ENCODE results near the gene ANKRD40.
"Not testable (repeated sequence)": the region's sequence is repeated elsewhere in the genome, so short reads cannot be mapped to it uniquely, and the experiment has no call there.

ANKRD40 gene

GRCh38 chr17:50712641-50713040, 4.9 kb upstream of the ANKRD40 start:
- no peak for DNase-seq (ENCODE audit: low read depth, low spot score)

GRCh38 chr17:50710650-50711049, 2.9 kb upstream of the ANKRD40 start:
- DNase-seq (ENCODE audit: low read depth, low spot score) = no peak

- DNase-seq (ENCODE audit: low read depth, low spot score) = no peak
These were observed 2.3 kb upstream of the ANKRD40 start for GRCh38 chr17:50710025-50710424.

GRCh38 chr17:50709053-50709452, 1.3 kb upstream of the ANKRD40 start:
- not testable (repeated sequence) for DNase-seq (ENCODE audit: low read depth, low spot score)

- DNase-seq (ENCODE audit: low read depth, low spot score) = no peak
These were observed 611 bp upstream of the ANKRD40 start for GRCh38 chr17:50708050-50709000.

GRCh38 chr17:50703162-50703561, 4.6 kb downstream of the ANKRD40 start:
- no peak for DNase-seq (ENCODE audit: low read depth, low spot score)

GRCh38 chr17:50699410-50699809, 8.3 kb downstream of the ANKRD40 start:
- no peak for DNase-seq (ENCODE audit: low read depth, low spot score)

- no peak for DNase-seq (ENCODE audit: low read depth, low spot score)
These were observed 9.9 kb downstream of the ANKRD40 start for GRCh38 chr17:50697663-50698272.

GRCh38 chr17:50697062-50697461, 10.7 kb downstream of the ANKRD40 start:
- DNase-seq (ENCODE audit: low read depth, low spot score) = no peak

GRCh38 chr17:50696365-50696879, 11.3 kb downstream of the ANKRD40 start:
- no peak for DNase-seq (ENCODE audit: low read depth, low spot score)

GRCh38 chr17:50693036-50693682, 14.6 kb downstream of the ANKRD40 start:
- no peak for DNase-seq (ENCODE audit: low read depth, low spot score)

GRCh38 chr17:50692448-50693035, 15.2 kb downstream of the ANKRD40 start:
- DNase-seq (ENCODE audit: low read depth, low spot score) = no peak

- no peak for DNase-seq (ENCODE audit: low read depth, low spot score)
These were observed 15.9 kb downstream of the ANKRD40 start for GRCh38 chr17:50691550-50692447.

- DNase-seq (ENCODE audit: low read depth, low spot score) = no peak
These were observed 16.7 kb downstream of the ANKRD40 start for GRCh38 chr17:50690887-50691549.

GRCh38 chr17:50689956-50690886, 17.5 kb downstream of the ANKRD40 start:
- DNase-seq (ENCODE audit: low read depth, low spot score) = no peak

GRCh38 chr17:50689251-50689650, 18.5 kb downstream of the ANKRD40 start:
- no peak for DNase-seq (ENCODE audit: low read depth, low spot score)

GRCh38 chr17:50688245-50688644, 19.5 kb downstream of the ANKRD40 start:
- DNase-seq (ENCODE audit: low read depth, low spot score) = no peak

GRCh38 chr17:50687200-50688066, 20.3 kb downstream of the ANKRD40 start:
- DNase-seq (ENCODE audit: low read depth, low spot score) = no peak
